Ectodermal cell (in vitro differentiated cells): ENCODE measurements around the gene LYRM4.

Experiments
- H3K27ac ChIP-seq: 2 replicates; pipeline ENCODE4 v1.7.0; 2013; ENCODE audit warnings: mild to moderate bottlenecking, low read depth, low read length; ENCODE audit not compliant: insufficient read depth, poor library complexity, severe bottlenecking
- H3K27me3 ChIP-seq: 2 replicates; pipeline ENCODE4 v1.7.0; 2013; ENCODE audit warnings: mild to moderate bottlenecking, low read length; ENCODE audit not compliant: insufficient read depth, control insufficient read depth, poor library complexity, severe bottlenecking
- H3K36me3 ChIP-seq: one replicate; pipeline ENCODE4 v1.7.0; 2013; ENCODE audit warnings: low read length; ENCODE audit not compliant: control insufficient read depth, insufficient read depth
- H3K4me1 ChIP-seq: one replicate; pipeline ENCODE4 v1.7.0; 2013; ENCODE audit warnings: low read length; ENCODE audit not compliant: control insufficient read depth, insufficient read depth
- H3K4me3 ChIP-seq: 2 replicates; pipeline ENCODE4 v1.7.0; 2013; ENCODE audit warnings: low read depth, low read length, control low read depth; ENCODE audit not compliant: insufficient read depth
- H3K9me3 ChIP-seq: 2 replicates; pipeline ENCODE4 v1.7.0; 2013; ENCODE audit warnings: mild to moderate bottlenecking, low read length, moderate library complexity; ENCODE audit not compliant: control insufficient read depth
- WGBS, 2 experiments: methylation state at CpG; one replicate each; pipeline ENCODE4 v1.1.7; 2013; ENCODE audit warnings: missing lambda C conversion rate in 2 of 2; 5-methylcytosine and 5-hydroxymethylcytosine counted together

The LYRM4 gene

GRCh38 chr6:5119090-5119951, 141.4 kb downstream of the LYRM4 start:
- no peaks in the 10 kb centered on the region for H3K27me3 ChIP-seq
- no peaks in the 10 kb centered on the region for H3K4me1 ChIP-seq
- H3K4me3 ChIP-seq: no peak overlapping the region
- 94 to 95% methylated on average over 17 of the region's 17 CpGs for WGBS, 2 experiments
- H3K9me3 ChIP-seq: no peaks in the 10 kb centered on the region
- H3K27ac ChIP-seq: no peak overlapping the region
- H3K36me3 ChIP-seq: no peaks in the 10 kb centered on the region

DNA sequence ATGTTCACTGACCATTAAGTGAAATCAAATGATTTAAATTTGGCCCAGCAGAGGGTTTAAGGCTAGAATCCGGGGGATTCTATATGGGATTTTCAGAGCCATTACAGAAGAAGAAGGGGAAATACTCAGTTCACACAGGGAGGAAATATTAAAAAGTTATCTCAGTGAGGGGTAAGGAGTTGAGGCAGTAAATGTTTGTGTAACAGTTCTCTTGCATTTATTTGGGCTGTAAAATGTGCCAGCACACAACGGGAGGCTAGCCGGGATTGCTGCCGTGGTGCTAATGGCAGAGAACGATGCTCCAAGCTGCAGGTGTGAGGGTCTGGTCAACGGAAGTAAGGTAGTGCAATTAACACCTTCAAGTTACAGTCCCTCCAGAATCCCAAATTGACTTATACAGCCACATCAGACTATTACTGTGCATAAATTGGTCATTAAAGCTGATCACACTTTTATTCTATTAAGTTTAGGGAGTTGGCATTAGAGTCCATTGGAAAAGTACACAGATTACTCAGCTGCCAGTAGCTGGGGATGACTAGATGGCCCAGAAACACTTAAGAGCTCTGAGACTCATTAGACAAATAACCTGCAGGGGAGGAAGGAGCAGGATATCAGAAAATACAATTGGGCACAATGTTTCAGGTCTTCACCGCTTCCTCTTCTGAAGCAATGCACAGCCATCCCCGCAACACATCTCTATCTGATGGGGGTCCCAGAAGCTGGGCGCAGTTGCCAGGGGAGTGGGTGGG, 144.3 kb downstream of the LYRM4 start:
- H3K27me3 ChIP-seq: no peaks in the 10 kb centered on the region
- H3K27ac ChIP-seq: no peak overlapping the region
- no peaks in the 10 kb centered on the region for H3K36me3 ChIP-seq
- WGBS, 2 experiments: 93 to 94% methylated on average over 9 of the region's 9 CpGs
- no peaks in the 10 kb centered on the region for H3K4me1 ChIP-seq
- H3K4me3 ChIP-seq: no peak overlapping the region
- no peaks in the 10 kb centered on the region for H3K9me3 ChIP-seq

GRCh38 chr6:5115168-5115567, 145.6 kb downstream of the LYRM4 start:
- WGBS, 2 experiments: 95 to 97% methylated on average over 10 of the region's 10 CpGs
- H3K4me3 ChIP-seq: no peak overlapping the region

DNA sequence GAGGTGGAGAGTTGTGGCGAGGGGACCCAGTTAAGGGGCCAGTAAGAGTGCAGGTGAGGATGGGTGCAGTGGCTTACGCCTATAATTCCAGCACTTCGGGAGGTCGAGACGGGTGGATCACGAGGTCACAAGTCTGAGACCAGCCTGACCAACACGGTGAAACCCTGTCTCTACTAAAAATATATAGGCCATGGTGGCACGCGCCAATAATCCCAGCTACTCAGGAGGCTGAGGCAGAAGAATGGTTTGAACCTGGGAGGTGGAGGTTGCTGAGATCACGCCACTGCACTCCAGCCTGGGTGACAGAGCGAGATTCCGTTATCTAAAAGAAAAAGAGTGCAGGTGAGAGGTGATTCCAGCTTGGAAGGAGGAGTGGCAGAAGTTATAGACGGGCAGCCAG, 147.7 kb downstream of the LYRM4 start:
- Histone ChIP-seq H3K27me3 (no peaks in the 10 kb centered on the region), H3K4me3 (no peak overlapping the region)
- 94 to 96% methylated on average over 13 of the region's 13 CpGs for WGBS, 2 experiments

More at GRCh38 chr6:5115168-5115567, 145.6 kb downstream of the LYRM4 start:
- Histone ChIP-seq H3K27ac (no peak overlapping the region), H3K4me1 (no peaks in the 10 kb centered on the region), H3K36me3 (no peaks in the 10 kb centered on the region), H3K27me3 (no peaks in the 10 kb centered on the region), H3K9me3 (no peaks in the 10 kb centered on the region)

DNA sequence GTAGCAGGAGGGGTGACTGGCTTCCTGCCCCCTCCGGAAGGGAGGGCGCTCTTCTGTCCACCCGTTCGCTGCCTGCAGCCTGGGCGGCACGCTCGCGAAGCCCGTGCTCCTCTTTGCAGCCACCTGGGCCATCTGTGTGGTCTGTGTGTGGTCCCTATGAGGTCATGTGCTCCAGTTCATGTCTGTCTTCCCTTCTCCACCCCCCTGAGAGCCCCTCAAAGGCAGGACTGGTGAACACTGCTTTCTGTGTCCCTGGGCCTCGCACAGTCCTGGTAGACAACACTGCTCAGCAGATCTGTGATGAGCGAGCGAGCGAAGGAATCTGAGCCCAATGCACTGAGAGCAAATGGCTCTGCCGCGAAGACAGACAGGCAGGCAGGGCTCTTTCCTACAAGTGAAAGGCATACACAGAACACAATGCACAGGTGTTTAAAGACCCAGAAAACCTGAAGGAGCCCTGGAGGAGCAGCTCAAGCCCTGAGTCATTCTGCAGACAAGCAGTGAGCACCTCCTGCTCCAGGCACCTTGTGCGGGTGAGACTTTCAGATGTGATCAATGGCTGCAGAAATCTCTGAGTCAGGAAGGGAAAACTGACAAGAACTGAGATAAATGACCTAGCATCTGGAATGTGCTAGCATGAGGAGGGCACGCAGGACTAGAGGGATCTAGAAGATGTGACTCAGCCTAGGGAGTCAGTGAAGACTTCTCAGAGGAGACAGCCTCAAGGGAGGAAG, 148.5 kb downstream of the LYRM4 start:
- Histone ChIP-seq H3K36me3 (no peaks in the 10 kb centered on the region), H3K4me3 (no peak overlapping the region), H3K9me3 (no peaks in the 10 kb centered on the region), H3K27ac (no peak overlapping the region), H3K27me3 (no peaks in the 10 kb centered on the region), H3K4me1 (no peaks in the 10 kb centered on the region)
- WGBS, 2 experiments: 80 to 82% methylated on average over 17 of the region's 17 CpGs

More for the DNA sequence above, 147.7 kb downstream of the LYRM4 start:
- no peak overlapping the region for H3K27ac ChIP-seq
- H3K36me3 ChIP-seq: no peaks in the 10 kb centered on the region
- no peaks in the 10 kb centered on the region for H3K4me1 ChIP-seq
- no peaks in the 10 kb centered on the region for H3K9me3 ChIP-seq

DNA sequence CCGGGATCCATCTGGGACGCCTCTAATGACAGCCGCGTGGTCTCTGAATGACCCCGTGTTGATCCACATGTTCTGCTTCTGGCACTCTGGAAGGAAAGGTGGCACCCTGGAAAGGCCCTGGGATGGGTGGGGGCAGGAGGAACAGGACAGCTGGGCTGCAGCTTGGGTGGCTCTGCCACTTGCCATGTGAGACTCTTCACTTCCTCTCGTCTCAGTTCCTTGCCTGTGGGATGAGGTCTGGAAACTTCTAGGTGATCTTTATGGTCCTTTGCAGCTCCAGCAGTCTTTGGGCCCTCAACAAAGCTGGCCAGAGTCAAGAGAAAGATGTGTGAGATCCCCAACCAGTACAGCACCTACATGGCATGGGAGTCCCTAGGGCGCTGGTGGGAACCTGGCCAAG, 149.1 kb downstream of the LYRM4 start:
- no peaks in the 10 kb centered on the region for H3K9me3 ChIP-seq
- no peaks in the 10 kb centered on the region for H3K36me3 ChIP-seq
- H3K4me3 ChIP-seq: no peak overlapping the region
- no peaks in the 10 kb centered on the region for H3K4me1 ChIP-seq
- no peaks in the 10 kb centered on the region for H3K27me3 ChIP-seq
- 96 to 97% methylated on average over 7 of the region's 7 CpGs for WGBS, 2 experiments
- H3K27ac ChIP-seq: no peak overlapping the region

DNA sequence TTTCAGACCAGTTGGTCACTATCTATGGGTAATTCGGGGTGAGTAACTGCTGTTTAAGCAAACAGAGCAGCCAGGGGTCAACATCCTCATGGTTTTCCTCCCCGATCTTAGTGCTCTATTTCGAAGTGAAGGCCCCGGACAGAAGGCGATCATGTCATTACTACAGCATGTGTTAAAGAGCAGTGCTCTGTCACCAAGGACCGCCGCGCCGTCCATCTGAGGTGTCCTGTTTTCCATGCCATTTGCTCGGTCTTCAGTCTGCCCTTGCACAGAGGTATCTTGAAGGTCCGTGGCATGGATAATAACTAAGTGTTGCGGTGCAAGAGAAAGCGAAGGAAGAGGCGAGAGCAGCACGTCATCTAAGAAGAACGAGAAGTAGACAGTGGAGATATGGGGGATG, 150.5 kb downstream of the LYRM4 start:
- Histone ChIP-seq H3K27me3 (no peaks in the 10 kb centered on the region), H3K27ac (no peak overlapping the region), H3K9me3 (no peaks in the 10 kb centered on the region), H3K4me3 (no peak overlapping the region), H3K36me3 (no peaks in the 10 kb centered on the region), H3K4me1 (no peaks in the 10 kb centered on the region)
- 90% methylated on average over 16 of the region's 16 CpGs for WGBS, 2 experiments

DNA sequence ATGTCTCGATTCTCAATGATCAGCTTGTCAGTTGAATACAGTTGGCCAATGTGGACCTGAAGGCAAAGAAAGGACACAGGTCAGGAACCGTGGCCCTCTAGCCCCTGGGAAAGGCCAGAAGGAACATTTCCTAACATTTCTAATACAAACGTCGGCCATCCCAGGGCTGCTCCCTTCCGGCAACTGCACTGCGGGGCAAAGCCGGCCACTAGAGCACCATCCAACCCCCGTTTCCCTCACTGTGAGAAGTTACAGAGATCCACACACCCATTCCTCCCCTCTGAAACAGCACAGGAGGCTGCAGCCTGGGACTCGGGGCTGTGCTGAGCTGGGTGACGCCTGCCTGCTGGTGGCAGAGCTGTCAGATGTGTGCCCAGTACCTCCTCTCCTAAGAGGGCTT, 151.3 kb downstream of the LYRM4 start:
- no peaks in the 10 kb centered on the region for H3K4me1 ChIP-seq
- no peak overlapping the region for H3K4me3 ChIP-seq
- H3K9me3 ChIP-seq: no peaks in the 10 kb centered on the region
- no peaks in the 10 kb centered on the region for H3K36me3 ChIP-seq
- WGBS, 2 experiments: 89 to 92% methylated on average over 10 of the region's 10 CpGs
- no peak overlapping the region for H3K27ac ChIP-seq
- H3K27me3 ChIP-seq: no peaks in the 10 kb centered on the region

GRCh38 chr6:5108536-5109150, 152.1 kb downstream of the LYRM4 start:
- Histone ChIP-seq H3K27ac (no peak overlapping the region), H3K4me3 (no peak overlapping the region), H3K27me3 (no peaks in the 10 kb centered on the region), H3K36me3 (no peaks in the 10 kb centered on the region), H3K9me3 (no peaks in the 10 kb centered on the region), H3K4me1 (no peaks in the 10 kb centered on the region)
- WGBS, 2 experiments: 91 to 93% methylated on average over 6 of the region's 6 CpGs
